ENCODE measurements around the gene LAMA2. TPM values are rescaled to one million over a fixed set of nuclear protein-coding genes. Genes with fewer than 3 reads are reported as not detected.

The LAMA2 gene
- total RNA-seq, 1 donor from 2014 or later, result 1.4 TPM

DNA sequence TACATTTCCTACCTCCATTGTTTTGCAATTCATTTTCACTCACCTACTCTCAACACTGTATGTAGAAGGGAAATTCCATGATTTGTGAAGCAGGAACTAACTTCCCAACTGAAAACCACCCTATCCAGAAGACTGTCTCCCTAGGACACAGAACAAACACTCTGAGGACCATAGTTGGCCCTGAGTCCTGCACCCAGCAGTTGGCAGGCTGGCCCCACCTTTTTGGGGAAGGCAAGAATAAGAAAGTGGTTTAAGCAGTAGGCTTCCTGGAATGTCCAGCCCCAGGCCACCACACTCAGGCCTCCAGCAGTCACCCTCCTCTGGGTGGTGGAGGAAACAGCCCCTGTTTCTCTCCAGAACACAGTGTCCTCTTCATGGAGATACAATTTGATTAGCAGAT, 568.2 kb downstream of the LAMA2 start:
- TF ChIP-seq, protein P1, sequence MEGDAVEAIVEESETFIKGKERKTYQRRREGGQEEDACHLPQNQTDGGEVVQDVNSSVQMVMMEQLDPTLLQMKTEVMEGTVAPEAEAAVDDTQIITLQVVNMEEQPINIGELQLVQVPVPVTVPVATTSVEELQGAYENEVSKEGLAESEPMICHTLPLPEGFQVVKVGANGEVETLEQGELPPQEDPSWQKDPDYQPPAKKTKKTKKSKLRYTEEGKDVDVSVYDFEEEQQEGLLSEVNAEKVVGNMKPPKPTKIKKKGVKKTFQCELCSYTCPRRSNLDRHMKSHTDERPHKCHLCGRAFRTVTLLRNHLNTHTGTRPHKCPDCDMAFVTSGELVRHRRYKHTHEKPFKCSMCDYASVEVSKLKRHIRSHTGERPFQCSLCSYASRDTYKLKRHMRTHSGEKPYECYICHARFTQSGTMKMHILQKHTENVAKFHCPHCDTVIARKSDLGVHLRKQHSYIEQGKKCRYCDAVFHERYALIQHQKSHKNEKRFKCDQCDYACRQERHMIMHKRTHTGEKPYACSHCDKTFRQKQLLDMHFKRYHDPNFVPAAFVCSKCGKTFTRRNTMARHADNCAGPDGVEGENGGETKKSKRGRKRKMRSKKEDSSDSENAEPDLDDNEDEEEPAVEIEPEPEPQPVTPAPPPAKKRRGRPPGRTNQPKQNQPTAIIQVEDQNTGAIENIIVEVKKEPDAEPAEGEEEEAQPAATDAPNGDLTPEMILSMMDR (IDR thresholded peaks at IDR 0.05; ENCODE audit: insufficient read depth, low read length, poor library complexity, severe bottlenecking), result no peak
- no peak for DNase-seq (ENCODE audit: low read depth)
- H3K36me3 ChIP-seq (ENCODE audit: control insufficient read depth, insufficient read depth, low read length), result no peaks in the 10 kb centered on the region
- H3K4me3 ChIP-seq (ENCODE audit: low read depth, low read length), result no peak overlapping the region
- no peaks in the 10 kb centered on the region for H3K27me3 ChIP-seq (ENCODE audit: control insufficient read depth, insufficient read depth, low read length)

DNA sequence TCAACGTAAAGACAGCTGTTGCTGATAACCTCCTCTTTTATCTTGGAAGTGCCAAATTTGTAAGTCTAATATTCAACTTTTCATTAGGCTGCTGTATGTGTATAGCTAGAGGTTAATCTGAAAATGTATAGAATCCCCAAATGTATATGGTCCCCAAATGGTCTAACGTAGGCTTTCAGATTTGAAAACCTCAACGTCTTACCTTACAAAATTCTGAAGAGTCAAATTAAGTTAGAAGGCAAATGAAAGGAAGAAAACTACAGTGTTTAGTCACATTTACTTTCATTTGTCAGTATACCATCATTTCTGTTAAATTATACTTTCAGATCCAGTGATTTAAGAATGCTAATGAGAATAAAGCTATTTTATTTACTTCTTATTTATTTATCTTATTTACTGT, 570.1 kb downstream of the LAMA2 start:
- H3K27me3 ChIP-seq (ENCODE audit: control insufficient read depth, insufficient read depth, low read length), result no peaks in the 10 kb centered on the region
- H3K36me3 ChIP-seq (ENCODE audit: control insufficient read depth, insufficient read depth, low read length), result no peaks in the 10 kb centered on the region
- H3K4me3 ChIP-seq (ENCODE audit: low read depth, low read length), result no peak overlapping the region
- no peak for DNase-seq (ENCODE audit: low read depth)
- TF ChIP-seq, protein P1 (IDR thresholded peaks at IDR 0.05; ENCODE audit: insufficient read depth, low read length, poor library complexity, severe bottlenecking), result no peak

DNA sequence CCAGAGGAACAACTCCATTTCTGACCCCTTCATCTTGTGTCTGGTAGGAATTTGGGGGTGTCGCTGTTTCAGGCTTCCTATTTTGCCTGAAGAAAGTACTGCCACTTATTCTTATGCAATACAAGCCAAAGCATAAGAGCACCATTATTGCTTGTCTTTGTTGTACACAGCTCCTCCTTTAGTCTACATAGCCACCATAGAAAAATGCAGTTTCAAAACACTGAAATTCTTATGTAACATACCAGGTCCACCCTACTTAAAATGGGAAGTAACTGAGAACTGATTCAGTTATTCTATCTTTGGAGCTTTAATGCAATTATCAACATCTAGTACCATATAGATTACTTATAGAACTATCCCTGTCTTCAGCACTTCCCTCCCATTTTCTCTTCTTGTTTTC, 571.5 kb downstream of the LAMA2 start:
- H3K27me3 ChIP-seq (ENCODE audit: control insufficient read depth, insufficient read depth, low read length), result no peaks in the 10 kb centered on the region
- TF ChIP-seq, protein P1 (IDR thresholded peaks at IDR 0.05; ENCODE audit: insufficient read depth, low read length, poor library complexity, severe bottlenecking), result no peak
- no peak overlapping the region for H3K4me3 ChIP-seq (ENCODE audit: low read depth, low read length)
- no peaks in the 10 kb centered on the region for H3K36me3 ChIP-seq (ENCODE audit: control insufficient read depth, insufficient read depth, low read length)
- no peak for DNase-seq (ENCODE audit: low read depth)

DNA sequence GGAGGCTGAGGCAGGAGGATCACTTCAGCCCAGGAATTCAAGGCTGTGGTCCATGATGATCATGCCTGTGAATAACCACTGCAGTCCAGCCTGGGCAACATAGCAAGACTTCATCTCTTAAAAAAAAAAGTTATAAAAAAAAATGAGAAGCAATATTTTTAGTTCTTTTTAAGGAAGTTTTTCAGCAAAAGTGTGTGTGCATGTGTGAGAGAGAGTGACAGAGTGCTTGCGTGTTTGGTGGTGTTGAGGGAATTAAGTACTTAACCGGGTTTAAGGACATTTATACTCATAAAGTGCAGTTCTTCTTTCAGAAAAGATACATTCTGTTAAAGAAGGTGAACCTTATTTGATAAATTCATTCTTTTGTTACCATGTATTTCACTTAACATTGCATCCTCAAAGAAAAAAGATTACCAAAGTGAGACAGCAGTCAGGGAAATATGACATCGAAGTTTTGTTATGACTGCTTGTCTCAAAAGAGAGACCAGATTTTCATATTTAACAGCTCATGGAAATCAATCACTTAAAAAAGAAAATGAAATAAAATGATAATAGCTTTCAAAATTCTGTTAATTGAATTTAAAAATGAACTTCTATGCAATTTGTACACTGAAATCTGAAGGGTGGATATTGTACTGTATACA, 572.3 kb downstream of the LAMA2 start:
- H3K27me3 ChIP-seq (ENCODE audit: control insufficient read depth, insufficient read depth, low read length), result no peaks in the 10 kb centered on the region
- TF ChIP-seq, protein P1 (IDR thresholded peaks at IDR 0.05; ENCODE audit: insufficient read depth, low read length, poor library complexity, severe bottlenecking), result no peak
- no peak overlapping the region for H3K4me3 ChIP-seq (ENCODE audit: low read depth, low read length)
- no peak for DNase-seq (ENCODE audit: low read depth)
- no peaks in the 10 kb centered on the region for H3K36me3 ChIP-seq (ENCODE audit: control insufficient read depth, insufficient read depth, low read length)

DNA sequence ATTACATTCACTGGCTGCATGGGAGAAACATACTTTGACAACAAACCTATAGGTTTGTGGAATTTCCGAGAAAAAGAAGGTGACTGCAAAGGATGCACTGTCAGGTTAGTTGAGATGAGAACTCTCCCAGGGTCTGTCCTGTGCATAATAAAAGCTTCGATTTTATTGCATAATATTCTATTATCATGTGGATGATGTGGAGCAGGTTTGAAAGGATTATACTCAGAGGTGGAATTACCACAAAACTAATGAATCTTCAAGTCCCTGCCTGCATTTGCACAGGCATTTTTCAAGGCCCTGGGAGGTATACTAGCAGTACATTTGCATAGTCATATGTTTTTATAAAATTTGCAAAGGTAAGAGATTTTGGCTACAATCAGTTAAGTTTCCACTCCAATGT, 577.3 kb downstream of the LAMA2 start:
- TF ChIP-seq, protein P1 (IDR thresholded peaks at IDR 0.05; ENCODE audit: insufficient read depth, low read length, poor library complexity, severe bottlenecking), result no peak
- Histone ChIP-seq H3K27me3 (ENCODE audit: control insufficient read depth, insufficient read depth, low read length) (no peaks in the 10 kb centered on the region), H3K4me3 (ENCODE audit: low read depth, low read length) (no peak overlapping the region), H3K36me3 (ENCODE audit: control insufficient read depth, insufficient read depth, low read length) (no peaks in the 10 kb centered on the region)
- DNase-seq (ENCODE audit: low read depth), result no peak

DNA sequence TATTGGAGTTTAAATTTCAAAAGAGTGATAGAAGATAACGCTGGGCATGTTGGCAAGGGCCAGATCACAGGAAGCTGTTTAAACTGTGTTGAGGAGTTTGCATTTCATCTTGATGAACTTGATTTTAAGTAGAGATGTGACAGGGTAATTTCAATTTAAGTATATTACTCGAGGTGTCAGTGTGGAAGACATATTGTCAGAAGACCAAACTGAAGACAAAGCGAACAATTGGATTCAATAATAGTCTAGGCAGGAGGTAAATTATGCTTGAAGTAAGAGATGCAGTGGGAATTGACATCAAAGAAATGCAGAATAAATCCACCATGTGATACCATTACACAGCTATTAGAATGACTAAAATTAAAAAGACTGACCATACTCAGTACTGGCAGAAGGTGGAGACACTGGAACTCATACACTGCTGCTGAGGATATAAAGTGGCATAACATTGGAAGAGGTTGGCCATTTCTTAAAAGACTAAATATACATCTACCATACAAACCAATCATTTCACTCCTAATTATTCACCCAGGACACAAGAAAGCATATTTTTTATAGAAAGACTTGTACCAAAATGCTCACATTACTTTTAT, 586.2 kb downstream of the LAMA2 start:
- no peaks in the 10 kb centered on the region for H3K36me3 ChIP-seq (ENCODE audit: control insufficient read depth, insufficient read depth, low read length)
- no peaks in the 10 kb centered on the region for H3K27me3 ChIP-seq (ENCODE audit: control insufficient read depth, insufficient read depth, low read length)
- no peak overlapping the region for H3K4me3 ChIP-seq (ENCODE audit: low read depth, low read length)
- DNase-seq (ENCODE audit: low read depth), result no peak
- TF ChIP-seq, protein P1 (IDR thresholded peaks at IDR 0.05; ENCODE audit: insufficient read depth, low read length, poor library complexity, severe bottlenecking), result no peak

All from kidney epithelial cell (primary cell).